K562 (cell line): Measurements from ENCODE around the gene PIH1D1. TPM values are rescaled to one million over a fixed set of nuclear protein-coding genes. Genes with fewer than 3 reads are reported as not detected.

Experiments used
- BCLAF1 ChIP-seq, 2 experiments: fragments of 450-650 bp in 1 of 2; IDR thresholded peaks; 2 replicates each; pipeline ENCODE4 v1.6.1; 2011 to 2017; ENCODE audit warnings: low read depth in 2 of 2, antibody characterized with exemption in 1 of 2, borderline replicate concordance in 1 of 2, low read length in 1 of 2, mild to moderate bottlenecking in 1 of 2, mixed read lengths in 1 of 2; ENCODE audit not compliant: control insufficient read depth in 1 of 2
- CBX8 ChIP-seq: fragments of 200-600 bp; sonication (generic); IDR thresholded peaks from 2 replicates; pipeline ENCODE4 v1.6.1; 2012; ENCODE audit warnings: borderline replicate concordance, mixed run types, low read depth, mild to moderate bottlenecking, moderate library complexity, mixed read lengths, low read length, control low read depth, inconsistent platforms; ENCODE audit not compliant: poor library complexity, severe bottlenecking; ENCODE audit errors: extremely low read depth
- FOSL1 ChIP-seq: fragments of 200-800 bp; sonication (Bioruptor generic); conservative IDR thresholded peaks from 2 replicates; pipeline ENCODE4 v1.6.1; 2016; ENCODE audit warnings: missing genetic modification characterization, missing compliant biosample characterization
- GATAD2B ChIP-seq: fragments of 450-650 bp; IDR thresholded peaks from 2 replicates; pipeline ENCODE4 v1.6.1; 2017; ENCODE audit warnings: mild to moderate bottlenecking, borderline replicate concordance
- LCOR ChIP-seq: sonication (generic); formaldehyde crosslinking; IDR thresholded peaks from 2 replicates; pipeline ENCODE4 v1.8.0; 2022; ENCODE audit warnings: mild to moderate bottlenecking, missing genetic modification reagents
- TEAD4 ChIP-seq, 2 experiments: sonication (generic) in 1 of 2; formaldehyde crosslinking in 1 of 2; IDR thresholded peaks; 2 replicates each; pipeline versions ENCODE4 v1.6.1 to v1.8.0; 2012 to 2022; ENCODE audit warnings: borderline replicate concordance in 1 of 2, inconsistent platforms in 1 of 2, low read length in 1 of 2, mild to moderate bottlenecking in 1 of 2, missing genetic modification reagents in 1 of 2
- ZNF318 ChIP-seq, 2 experiments: fragments of 450-650 bp; IDR thresholded peaks; 2 replicates each; pipeline ENCODE4 v1.6.1; 2016; ENCODE audit warnings: mild to moderate bottlenecking in 2 of 2, borderline replicate concordance in 1 of 2, low read depth in 1 of 2, moderate library complexity in 1 of 2
- ZNF518B ChIP-seq: fragments of 250-450 bp; sonication (Bioruptor Pico); IDR thresholded peaks from 2 replicates; pipeline ENCODE4 v1.5.0; 2021; ENCODE audit warnings: mild to moderate bottlenecking, moderate library complexity
- polyA plus RNA-seq, 8 experiments: library from polyadenylated mRNA; depleted of rRNA in 4 of 8; stranded (reverse) in 5 of 8; unstranded in 3 of 8; fragments of >200 nt; fragmentation: Nextera tagmentation in 2 of 8; fragmentation: Illumina TruSeq in 1 of 8; extraction: Ambion mirVana in 2 of 8; extraction: Trizol in 1 of 8; gene quantifications; 2 replicates each; pipeline versions ENCODE4 v1.2.1 to v1.2.3, GENCODE V29; 2011 to 2014; ENCODE audit warnings: inconsistent platforms in 1 of 8, missing spikeins in 1 of 8
- total RNA-seq, 7 experiments: library from RNA; depleted of rRNA in 6 of 7; stranded (reverse); fragments of >200 nt in 6 of 7; fragmentation: Illumina TruSeq in 2 of 7; extraction: Trizol in 2 of 7; gene quantifications; 2 replicates each; pipeline versions ENCODE4 v1.2.1 to v1.2.3, GENCODE V29; 2011 to 2021; ENCODE audit warnings: low replicate concordance in 1 of 7

Gene PIH1D1
- total and polyA plus RNA-seq, 9 of the 15 experiments (the other 6 are each of a cell fraction or from before 2014, with no cell fraction given): 26.5 to 224 (median 137) TPM

GRCh38 chr19:49492573-49493405 lies 41.2 kb upstream of the PIH1D1 start (continued):
- TF ChIP-seq GATAD2B: no peak
- no peak for TF ChIP-seq ZNF318 (IDR thresholded peaks at IDR 0.05; ENCODE audit: borderline replicate concordance in 1 of 2, low read depth in 1 of 2)
- no peak for TF ChIP-seq FOSL1 (tag)
- peak; percentile 31 to 75; a peak in 1 of 4 replicates for TF ChIP-seq BCLAF1 (IDR thresholded peaks at IDR 0.05; ENCODE audit: borderline replicate concordance in 1 of 2, control insufficient read depth in 1 of 2, low read depth in 2 of 2, low read length in 1 of 2)
- TF ChIP-seq LCOR (CRISPR knock-in tag): 0 out of 2 replicates have a peak, but pooled peaks have one; percentile 25
- no peak for TF ChIP-seq CBX8
- TF ChIP-seq ZNF518B (CRISPR knock-in tag): no peak
- peak; percentile 39; the same call in 1 of the 2 replicates for TF ChIP-seq TEAD4 (IDR thresholded peaks at IDR 0.05; ENCODE audit: low read length)
- TF ChIP-seq TEAD4 (CRISPR knock-in tag; IDR thresholded peaks at IDR 0.05; ENCODE audit: borderline replicate concordance): no peak
